ENCODE measurements around the gene S100A2. TPM values are rescaled to one million over a fixed set of nuclear protein-coding genes. Genes with fewer than 3 reads are reported as not detected.
A peak's percentile ranks its signal among the peaks of the same experiment; 100 is the strongest.

Gene S100A2
- total and polyA plus RNA-seq, 2 experiments from 2014 or later, result 0.66 to 0.89 TPM

DNA sequence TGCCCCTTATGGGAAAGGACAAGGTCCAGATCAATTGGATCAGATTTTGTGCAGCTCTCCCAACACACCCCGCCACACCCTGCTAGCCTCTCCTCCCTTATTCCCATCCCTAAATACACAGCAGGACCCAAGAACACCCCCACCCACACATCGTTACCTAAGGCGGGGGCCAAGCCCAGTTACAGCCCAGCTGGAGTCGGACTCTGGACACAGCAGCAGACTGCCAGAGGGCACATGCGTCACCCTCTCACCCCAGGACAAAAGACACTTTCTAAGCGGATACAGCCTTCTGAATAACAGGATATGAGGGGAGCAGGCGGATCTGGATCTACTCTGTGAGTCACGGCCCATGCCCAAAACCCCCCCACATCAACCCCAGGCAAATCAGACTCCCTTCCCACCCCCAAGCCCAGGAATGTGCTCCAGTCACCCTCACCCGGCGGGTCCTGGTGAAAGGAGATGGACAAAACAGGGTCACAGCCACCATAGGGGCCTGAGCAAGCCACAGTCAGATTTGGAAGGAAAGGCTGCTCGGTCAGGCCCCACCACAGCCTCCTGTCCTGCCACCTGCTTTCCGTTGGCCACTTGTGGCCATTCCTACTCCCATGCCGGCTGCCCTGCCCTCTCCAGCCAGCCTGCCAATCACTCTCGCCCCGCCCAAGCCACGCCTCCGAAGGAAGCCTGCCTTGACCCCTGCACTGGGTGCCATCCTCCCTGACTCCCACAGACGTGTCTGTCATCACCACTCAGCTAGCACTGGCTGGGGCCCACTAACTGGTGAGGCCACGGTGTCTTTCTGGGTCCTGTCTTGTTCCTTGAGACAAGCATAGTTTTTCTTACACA, 43.3 kb upstream of the S100A2 start:
- DNase-seq (ENCODE audit: low spot score) (peak; percentile 83), ATAC-seq (peak; percentile 77)
- Histone ChIP-seq H4K20me1 (replicated peaks; ENCODE audit: insufficient read depth) (no peaks in the 10 kb centered on the region), H2AFZ (peak overlapping the region; percentile 84), H3K4me2 (peak overlapping the region; percentile 66), H3K4me3 (peak overlapping the region; percentile 26; the same call in 1 of the 2 replicates), H3K79me2 (replicated peaks; ENCODE audit: insufficient read depth) (no peaks in the 10 kb centered on the region), H3K27ac (ENCODE audit: low read depth) (0 out of 2 replicates have a peak overlapping the region, but pooled peaks have one; percentile 19), H3K36me3 (ENCODE audit: insufficient read depth) (no peaks in the 10 kb centered on the region), H3K9me2 (ENCODE audit: insufficient read depth) (no peaks in the 10 kb centered on the region), H3K27me3 (ENCODE audit: insufficient read depth) (no peaks in the 10 kb centered on the region), H3K4me1 (ENCODE audit: insufficient read depth) (peaks cover 45% of the 10 kb centered on the region), H3F3A (replicated peaks; ENCODE audit: low read depth) (no peaks in the 10 kb centered on the region; the same call in 1 of the 2 replicates)
- Mint-ChIP-seq H3K4me1 (peaks cover 49% of the 10 kb centered on the region), H3K4me3 (peak overlapping the region; percentile 34; the same call in 2 of the 3 replicates), H3K27ac (peak overlapping the region; percentile 87; the same call in 1 of the 2 replicates), H3K9me3 (no peaks in the 10 kb centered on the region), H3K27me3 (ENCODE audit: insufficient read depth, low read depth, poor library complexity) (peaks cover 9% of the 10 kb centered on the region), H3K36me3 (ENCODE audit: low read depth) (no peaks in the 10 kb centered on the region; the same call in 1 of the 3 replicates)
- TF ChIP-seq STAT1 (IDR thresholded peaks at IDR 0.05; ENCODE audit: unreplicated experiment), result no peak
- TF ChIP-seq POLR2AphosphoS5 (IDR thresholded peaks at IDR 0.05; ENCODE audit: low read depth), result peak; percentile 22; the same call in 1 of the 2 replicates

DNA sequence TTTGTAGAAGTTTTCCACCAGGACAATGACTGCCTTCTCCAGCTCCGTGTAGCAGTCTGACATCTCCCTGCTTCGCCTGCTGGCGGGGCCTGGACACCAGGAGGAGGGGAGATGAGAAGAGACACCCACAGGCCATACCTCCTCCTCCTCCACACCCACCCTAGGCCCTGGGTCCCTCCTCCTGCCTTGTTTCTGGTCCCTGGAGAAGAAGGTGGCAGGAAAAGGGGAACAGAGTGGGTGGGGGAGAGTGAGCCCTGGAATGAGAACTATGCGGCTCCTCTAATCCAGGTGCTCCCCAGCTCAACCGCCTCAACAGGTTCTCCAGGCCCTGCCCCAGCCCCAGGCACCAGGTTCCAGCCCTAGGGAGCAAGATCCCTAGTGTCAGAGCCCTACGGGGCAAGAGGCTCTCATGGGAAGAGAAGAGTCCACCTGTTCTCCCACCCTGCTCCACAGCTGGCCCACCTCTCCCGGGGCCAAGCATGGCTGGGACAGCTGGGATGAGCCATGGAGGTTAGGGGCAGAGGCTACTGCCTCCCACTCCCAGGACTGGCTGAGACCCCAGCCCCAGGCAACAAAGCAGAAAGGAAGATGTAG, 42.5 kb upstream of the S100A2 start:
- Histone ChIP-seq H3K27me3 (ENCODE audit: insufficient read depth) (no peaks in the 10 kb centered on the region), H3K36me3 (ENCODE audit: insufficient read depth) (no peaks in the 10 kb centered on the region), H3K4me2 (peak overlapping the region; percentile 66), H3K27ac (ENCODE audit: low read depth) (no peak overlapping the region), H3K9me2 (ENCODE audit: insufficient read depth) (no peaks in the 10 kb centered on the region), H4K20me1 (replicated peaks; ENCODE audit: insufficient read depth) (no peaks in the 10 kb centered on the region), H3K4me3 (no peak overlapping the region), H3F3A (replicated peaks; ENCODE audit: low read depth) (no peaks in the 10 kb centered on the region; the same call in 1 of the 2 replicates), H2AFZ (no peak overlapping the region), H3K79me2 (replicated peaks; ENCODE audit: insufficient read depth) (no peaks in the 10 kb centered on the region), H3K4me1 (ENCODE audit: insufficient read depth) (peaks cover 45% of the 10 kb centered on the region)
- Mint-ChIP-seq H3K27me3 (ENCODE audit: insufficient read depth, low read depth, poor library complexity) (peaks cover 9% of the 10 kb centered on the region), H3K4me1 (peaks cover 43% of the 10 kb centered on the region), H3K4me3 (no peak overlapping the region), H3K36me3 (ENCODE audit: low read depth) (no peaks in the 10 kb centered on the region; the same call in 1 of the 3 replicates), H3K9me3 (no peaks in the 10 kb centered on the region), H3K27ac (no peak overlapping the region)
- ATAC-seq (no peak), DNase-seq (ENCODE audit: low spot score) (peak; percentile 39)
- TF ChIP-seq EZH2 (IDR thresholded peaks at IDR 0.05; ENCODE audit: low read depth, unreplicated experiment), result no peak
- TF ChIP-seq, protein P1, sequence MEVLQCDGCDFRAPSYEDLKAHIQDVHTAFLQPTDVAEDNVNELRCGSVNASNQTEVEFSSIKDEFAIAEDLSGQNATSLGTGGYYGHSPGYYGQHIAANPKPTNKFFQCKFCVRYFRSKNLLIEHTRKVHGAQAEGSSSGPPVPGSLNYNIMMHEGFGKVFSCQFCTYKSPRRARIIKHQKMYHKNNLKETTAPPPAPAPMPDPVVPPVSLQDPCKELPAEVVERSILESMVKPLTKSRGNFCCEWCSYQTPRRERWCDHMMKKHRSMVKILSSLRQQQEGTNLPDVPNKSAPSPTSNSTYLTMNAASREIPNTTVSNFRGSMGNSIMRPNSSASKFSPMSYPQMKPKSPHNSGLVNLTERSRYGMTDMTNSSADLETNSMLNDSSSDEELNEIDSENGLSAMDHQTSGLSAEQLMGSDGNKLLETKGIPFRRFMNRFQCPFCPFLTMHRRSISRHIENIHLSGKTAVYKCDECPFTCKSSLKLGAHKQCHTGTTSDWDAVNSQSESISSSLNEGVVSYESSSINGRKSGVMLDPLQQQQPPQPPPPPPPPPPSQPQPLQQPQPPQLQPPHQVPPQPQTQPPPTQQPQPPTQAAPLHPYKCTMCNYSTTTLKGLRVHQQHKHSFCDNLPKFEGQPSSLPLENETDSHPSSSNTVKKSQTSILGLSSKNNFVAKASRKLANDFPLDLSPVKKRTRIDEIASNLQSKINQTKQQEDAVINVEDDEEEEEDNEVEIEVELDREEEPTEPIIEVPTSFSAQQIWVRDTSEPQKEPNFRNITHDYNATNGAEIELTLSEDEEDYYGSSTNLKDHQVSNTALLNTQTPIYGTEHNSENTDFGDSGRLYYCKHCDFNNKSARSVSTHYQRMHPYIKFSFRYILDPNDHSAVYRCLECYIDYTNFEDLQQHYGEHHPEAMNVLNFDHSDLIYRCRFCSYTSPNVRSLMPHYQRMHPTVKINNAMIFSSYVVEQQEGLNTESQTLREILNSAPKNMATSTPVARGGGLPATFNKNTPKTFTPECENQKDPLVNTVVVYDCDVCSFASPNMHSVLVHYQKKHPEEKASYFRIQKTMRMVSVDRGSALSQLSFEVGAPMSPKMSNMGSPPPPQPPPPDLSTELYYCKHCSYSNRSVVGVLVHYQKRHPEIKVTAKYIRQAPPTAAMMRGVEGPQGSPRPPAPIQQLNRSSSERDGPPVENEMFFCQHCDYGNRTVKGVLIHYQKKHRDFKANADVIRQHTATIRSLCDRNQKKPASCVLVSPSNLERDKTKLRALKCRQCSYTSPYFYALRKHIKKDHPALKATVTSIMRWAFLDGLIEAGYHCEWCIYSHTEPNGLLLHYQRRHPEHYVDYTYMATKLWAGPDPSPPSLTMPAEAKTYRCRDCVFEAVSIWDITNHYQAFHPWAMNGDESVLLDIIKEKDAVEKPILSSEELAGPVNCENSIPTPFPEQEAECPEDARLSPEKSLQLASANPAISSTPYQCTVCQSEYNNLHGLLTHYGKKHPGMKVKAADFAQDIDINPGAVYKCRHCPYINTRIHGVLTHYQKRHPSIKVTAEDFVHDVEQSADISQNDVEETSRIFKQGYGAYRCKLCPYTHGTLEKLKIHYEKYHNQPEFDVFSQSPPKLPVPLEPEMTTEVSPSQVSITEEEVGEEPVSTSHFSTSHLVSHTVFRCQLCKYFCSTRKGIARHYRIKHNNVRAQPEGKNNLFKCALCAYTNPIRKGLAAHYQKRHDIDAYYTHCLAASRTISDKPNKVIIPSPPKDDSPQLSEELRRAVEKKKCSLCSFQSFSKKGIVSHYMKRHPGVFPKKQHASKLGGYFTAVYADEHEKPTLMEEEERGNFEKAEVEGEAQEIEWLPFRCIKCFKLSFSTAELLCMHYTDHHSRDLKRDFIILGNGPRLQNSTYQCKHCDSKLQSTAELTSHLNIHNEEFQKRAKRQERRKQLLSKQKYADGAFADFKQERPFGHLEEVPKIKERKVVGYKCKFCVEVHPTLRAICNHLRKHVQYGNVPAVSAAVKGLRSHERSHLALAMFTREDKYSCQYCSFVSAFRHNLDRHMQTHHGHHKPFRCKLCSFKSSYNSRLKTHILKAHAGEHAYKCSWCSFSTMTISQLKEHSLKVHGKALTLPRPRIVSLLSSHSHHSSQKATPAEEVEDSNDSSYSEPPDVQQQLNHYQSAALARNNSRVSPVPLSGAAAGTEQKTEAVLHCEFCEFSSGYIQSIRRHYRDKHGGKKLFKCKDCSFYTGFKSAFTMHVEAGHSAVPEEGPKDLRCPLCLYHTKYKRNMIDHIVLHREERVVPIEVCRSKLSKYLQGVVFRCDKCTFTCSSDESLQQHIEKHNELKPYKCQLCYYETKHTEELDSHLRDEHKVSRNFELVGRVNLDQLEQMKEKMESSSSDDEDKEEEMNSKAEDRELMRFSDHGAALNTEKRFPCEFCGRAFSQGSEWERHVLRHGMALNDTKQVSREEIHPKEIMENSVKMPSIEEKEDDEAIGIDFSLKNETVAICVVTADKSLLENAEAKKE (CRISPR knock-in tag; IDR thresholded peaks at IDR 0.05), result no peak
- TF ChIP-seq, protein P2, sequence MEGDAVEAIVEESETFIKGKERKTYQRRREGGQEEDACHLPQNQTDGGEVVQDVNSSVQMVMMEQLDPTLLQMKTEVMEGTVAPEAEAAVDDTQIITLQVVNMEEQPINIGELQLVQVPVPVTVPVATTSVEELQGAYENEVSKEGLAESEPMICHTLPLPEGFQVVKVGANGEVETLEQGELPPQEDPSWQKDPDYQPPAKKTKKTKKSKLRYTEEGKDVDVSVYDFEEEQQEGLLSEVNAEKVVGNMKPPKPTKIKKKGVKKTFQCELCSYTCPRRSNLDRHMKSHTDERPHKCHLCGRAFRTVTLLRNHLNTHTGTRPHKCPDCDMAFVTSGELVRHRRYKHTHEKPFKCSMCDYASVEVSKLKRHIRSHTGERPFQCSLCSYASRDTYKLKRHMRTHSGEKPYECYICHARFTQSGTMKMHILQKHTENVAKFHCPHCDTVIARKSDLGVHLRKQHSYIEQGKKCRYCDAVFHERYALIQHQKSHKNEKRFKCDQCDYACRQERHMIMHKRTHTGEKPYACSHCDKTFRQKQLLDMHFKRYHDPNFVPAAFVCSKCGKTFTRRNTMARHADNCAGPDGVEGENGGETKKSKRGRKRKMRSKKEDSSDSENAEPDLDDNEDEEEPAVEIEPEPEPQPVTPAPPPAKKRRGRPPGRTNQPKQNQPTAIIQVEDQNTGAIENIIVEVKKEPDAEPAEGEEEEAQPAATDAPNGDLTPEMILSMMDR (conservative IDR thresholded peaks at IDR 0.05; ENCODE audit: low read depth in 2 of 2), result no peak
- no peak for TF ChIP-seq STAT1 (IDR thresholded peaks at IDR 0.05; ENCODE audit: unreplicated experiment)
- TF ChIP-seq, protein P3, sequence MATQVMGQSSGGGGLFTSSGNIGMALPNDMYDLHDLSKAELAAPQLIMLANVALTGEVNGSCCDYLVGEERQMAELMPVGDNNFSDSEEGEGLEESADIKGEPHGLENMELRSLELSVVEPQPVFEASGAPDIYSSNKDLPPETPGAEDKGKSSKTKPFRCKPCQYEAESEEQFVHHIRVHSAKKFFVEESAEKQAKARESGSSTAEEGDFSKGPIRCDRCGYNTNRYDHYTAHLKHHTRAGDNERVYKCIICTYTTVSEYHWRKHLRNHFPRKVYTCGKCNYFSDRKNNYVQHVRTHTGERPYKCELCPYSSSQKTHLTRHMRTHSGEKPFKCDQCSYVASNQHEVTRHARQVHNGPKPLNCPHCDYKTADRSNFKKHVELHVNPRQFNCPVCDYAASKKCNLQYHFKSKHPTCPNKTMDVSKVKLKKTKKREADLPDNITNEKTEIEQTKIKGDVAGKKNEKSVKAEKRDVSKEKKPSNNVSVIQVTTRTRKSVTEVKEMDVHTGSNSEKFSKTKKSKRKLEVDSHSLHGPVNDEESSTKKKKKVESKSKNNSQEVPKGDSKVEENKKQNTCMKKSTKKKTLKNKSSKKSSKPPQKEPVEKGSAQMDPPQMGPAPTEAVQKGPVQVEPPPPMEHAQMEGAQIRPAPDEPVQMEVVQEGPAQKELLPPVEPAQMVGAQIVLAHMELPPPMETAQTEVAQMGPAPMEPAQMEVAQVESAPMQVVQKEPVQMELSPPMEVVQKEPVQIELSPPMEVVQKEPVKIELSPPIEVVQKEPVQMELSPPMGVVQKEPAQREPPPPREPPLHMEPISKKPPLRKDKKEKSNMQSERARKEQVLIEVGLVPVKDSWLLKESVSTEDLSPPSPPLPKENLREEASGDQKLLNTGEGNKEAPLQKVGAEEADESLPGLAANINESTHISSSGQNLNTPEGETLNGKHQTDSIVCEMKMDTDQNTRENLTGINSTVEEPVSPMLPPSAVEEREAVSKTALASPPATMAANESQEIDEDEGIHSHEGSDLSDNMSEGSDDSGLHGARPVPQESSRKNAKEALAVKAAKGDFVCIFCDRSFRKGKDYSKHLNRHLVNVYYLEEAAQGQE (IDR thresholded peaks at IDR 0.05; ENCODE audit: unreplicated experiment), result no peak
- TF ChIP-seq ZNF114 (CRISPR knock-in tag; IDR thresholded peaks at IDR 0.05), result no peak

All from GM23338 (cell line).